HUES48 (cell line): ENCODE measurements around the gene LRFN5.
"Not testable (repeated sequence)": the region's sequence is repeated elsewhere in the genome, so short reads cannot be mapped to it uniquely, and the experiment has no call there.

Experiments used
- H3K27ac ChIP-seq: one replicate; pipeline ENCODE4 v1.7.0; 2013; ENCODE audit warnings: low read depth, low read length, inconsistent platforms
- H3K27me3 ChIP-seq: 2 replicates; pipeline ENCODE4 v1.6.1; 2013; ENCODE audit warnings: mild to moderate bottlenecking, low read length; ENCODE audit not compliant: control insufficient read depth, insufficient read depth
- H3K36me3 ChIP-seq: 2 replicates; pipeline ENCODE4 v1.6.1; 2013; ENCODE audit warnings: low read length; ENCODE audit not compliant: control insufficient read depth, insufficient read depth
- H3K4me1 ChIP-seq: 2 replicates; pipeline ENCODE4 v1.6.1; 2013; ENCODE audit warnings: mild to moderate bottlenecking, low read length; ENCODE audit not compliant: control insufficient read depth, insufficient read depth
- H3K4me3 ChIP-seq: 2 replicates; pipeline ENCODE4 v1.5.1; 2013; ENCODE audit warnings: mild to moderate bottlenecking, low read depth, low read length
- H3K9ac ChIP-seq: 2 replicates; pipeline ENCODE4 v1.6.1; 2013; ENCODE audit warnings: mild to moderate bottlenecking, low read depth, low read length, moderate library complexity
- H3K9me3 ChIP-seq: 2 replicates; pipeline ENCODE4 v1.6.1; 2013; ENCODE audit warnings: low read length; ENCODE audit not compliant: control insufficient read depth, insufficient read depth

The LRFN5 gene

GRCh38 chr14:41641690-41642089 lies 35.0 kb downstream of the LRFN5 start:
- H3K9me3 ChIP-seq = no peaks in the 10 kb centered on the region
- H3K4me1 ChIP-seq = peaks cover 20% of the 10 kb centered on the region
- no peaks in the 10 kb centered on the region for H3K36me3 ChIP-seq
- H3K9ac ChIP-seq = no peak overlapping the region
- H3K27me3 ChIP-seq = no peaks in the 10 kb centered on the region
- no peak overlapping the region for H3K4me3 ChIP-seq
- H3K27ac ChIP-seq = no peak overlapping the region

GRCh38 chr14:41642367-41642766 lies 35.7 kb downstream of the LRFN5 start:
- H3K4me3 ChIP-seq = no peak overlapping the region

GRCh38 chr14:41642789-41643188 lies 36.1 kb downstream of the LRFN5 start:
- no peaks in the 10 kb centered on the region for H3K27me3 ChIP-seq
- peak overlapping the region; percentile 4 for H3K27ac ChIP-seq
- no peaks in the 10 kb centered on the region for H3K36me3 ChIP-seq
- peaks cover 20% of the 10 kb centered on the region for H3K4me1 ChIP-seq
- H3K9ac ChIP-seq = no peak overlapping the region
- no peak overlapping the region for H3K4me3 ChIP-seq
- H3K9me3 ChIP-seq = no peaks in the 10 kb centered on the region

More at GRCh38 chr14:41642367-41642766, 35.7 kb downstream of the LRFN5 start:
- Histone ChIP-seq H3K9ac (no peak overlapping the region), H3K27ac (peak overlapping the region; percentile 4), H3K9me3 (no peaks in the 10 kb centered on the region), H3K27me3 (no peaks in the 10 kb centered on the region), H3K36me3 (no peaks in the 10 kb centered on the region), H3K4me1 (peaks cover 20% of the 10 kb centered on the region)

- no peaks in the 10 kb centered on the region for H3K36me3 ChIP-seq
- H3K4me1 ChIP-seq = peaks cover 20% of the 10 kb centered on the region
- H3K27ac ChIP-seq = no peak overlapping the region
- no peaks in the 10 kb centered on the region for H3K27me3 ChIP-seq
- H3K4me3 ChIP-seq = no peak overlapping the region
- H3K9ac ChIP-seq = no peak overlapping the region
- H3K9me3 ChIP-seq = no peaks in the 10 kb centered on the region
Observed at GRCh38 chr14:41644606-41645005, 37.9 kb downstream of the LRFN5 start.

- Histone ChIP-seq H3K9me3 (no peaks in the 10 kb centered on the region), H3K27me3 (no peaks in the 10 kb centered on the region), H3K4me1 (no peaks in the 10 kb centered on the region), H3K9ac (no peak overlapping the region), H3K36me3 (no peaks in the 10 kb centered on the region), H3K4me3 (no peak overlapping the region), H3K27ac (no peak overlapping the region)
Observed at GRCh38 chr14:41650802-41651201, 44.1 kb downstream of the LRFN5 start.

- H3K4me3 ChIP-seq = no peak overlapping the region
Observed at GRCh38 chr14:41654196-41654595, 47.5 kb downstream of the LRFN5 start.

GRCh38 chr14:41662780-41663472 lies 56.2 kb downstream of the LRFN5 start:
- no peak overlapping the region for H3K9ac ChIP-seq
- H3K4me1 ChIP-seq = no peaks in the 10 kb centered on the region
- no peaks in the 10 kb centered on the region for H3K36me3 ChIP-seq
- no peak overlapping the region for H3K27ac ChIP-seq
- H3K4me3 ChIP-seq = no peak overlapping the region
- no peaks in the 10 kb centered on the region for H3K27me3 ChIP-seq
- no peaks in the 10 kb centered on the region for H3K9me3 ChIP-seq

More at GRCh38 chr14:41654196-41654595, 47.5 kb downstream of the LRFN5 start:
- no peak overlapping the region for H3K9ac ChIP-seq
- no peaks in the 10 kb centered on the region for H3K36me3 ChIP-seq
- no peaks in the 10 kb centered on the region for H3K27me3 ChIP-seq
- no peak overlapping the region for H3K27ac ChIP-seq
- H3K4me1 ChIP-seq = no peaks in the 10 kb centered on the region
- H3K9me3 ChIP-seq = no peaks in the 10 kb centered on the region

- H3K9me3 ChIP-seq = no peaks in the 10 kb centered on the region
- no peaks in the 10 kb centered on the region for H3K36me3 ChIP-seq
- no peak overlapping the region for H3K9ac ChIP-seq
- no peak overlapping the region for H3K4me3 ChIP-seq
- H3K27me3 ChIP-seq = no peaks in the 10 kb centered on the region
- H3K27ac ChIP-seq = no peak overlapping the region
- no peaks in the 10 kb centered on the region for H3K4me1 ChIP-seq
Observed at GRCh38 chr14:41663473-41663850, 56.8 kb downstream of the LRFN5 start.

- no peak overlapping the region for H3K27ac ChIP-seq
- no peaks in the 10 kb centered on the region for H3K27me3 ChIP-seq
- no peaks in the 10 kb centered on the region for H3K9me3 ChIP-seq
- H3K9ac ChIP-seq = no peak overlapping the region
- H3K36me3 ChIP-seq = no peaks in the 10 kb centered on the region
- no peaks in the 10 kb centered on the region for H3K4me1 ChIP-seq
- no peak overlapping the region for H3K4me3 ChIP-seq
Observed at GRCh38 chr14:41666301-41666700, 59.6 kb downstream of the LRFN5 start.

- Histone ChIP-seq H3K27me3 (no peaks in the 10 kb centered on the region), H3K9me3 (no peaks in the 10 kb centered on the region), H3K4me1 (no peaks in the 10 kb centered on the region), H3K27ac (no peak overlapping the region), H3K36me3 (no peaks in the 10 kb centered on the region), H3K9ac (no peak overlapping the region), H3K4me3 (no peak overlapping the region)
Observed at GRCh38 chr14:41668356-41668755, 61.7 kb downstream of the LRFN5 start.

GRCh38 chr14:41673601-41674000 lies 66.9 kb downstream of the LRFN5 start:
- H3K27ac ChIP-seq, H3K36me3 ChIP-seq, H3K4me3 ChIP-seq, H3K27me3 ChIP-seq, H3K4me1 ChIP-seq, H3K9me3 ChIP-seq, H3K9ac ChIP-seq: not testable (repeated sequence)
